GM18507 (cell line): ENCODE results near the gene HNRNPK.
"Not testable (repeated sequence)": the region's sequence is repeated elsewhere in the genome, so short reads cannot be mapped to it uniquely, and the experiment has no call there.

ENCODE experiments used
- DNase-seq: peaks from one replicate; pipeline ENCODE4 v3.0.0; 2011; ENCODE audit warnings: low read depth; ENCODE audit not compliant: insufficient read length; ENCODE audit errors: extremely low spot score
- FAIRE-seq: peaks from 2 replicates; lab custom pipeline; 2011; peaks lifted over from hg19 to GRCh38; lab: Jason Lieb, UNC

HNRNPK gene

DNA sequence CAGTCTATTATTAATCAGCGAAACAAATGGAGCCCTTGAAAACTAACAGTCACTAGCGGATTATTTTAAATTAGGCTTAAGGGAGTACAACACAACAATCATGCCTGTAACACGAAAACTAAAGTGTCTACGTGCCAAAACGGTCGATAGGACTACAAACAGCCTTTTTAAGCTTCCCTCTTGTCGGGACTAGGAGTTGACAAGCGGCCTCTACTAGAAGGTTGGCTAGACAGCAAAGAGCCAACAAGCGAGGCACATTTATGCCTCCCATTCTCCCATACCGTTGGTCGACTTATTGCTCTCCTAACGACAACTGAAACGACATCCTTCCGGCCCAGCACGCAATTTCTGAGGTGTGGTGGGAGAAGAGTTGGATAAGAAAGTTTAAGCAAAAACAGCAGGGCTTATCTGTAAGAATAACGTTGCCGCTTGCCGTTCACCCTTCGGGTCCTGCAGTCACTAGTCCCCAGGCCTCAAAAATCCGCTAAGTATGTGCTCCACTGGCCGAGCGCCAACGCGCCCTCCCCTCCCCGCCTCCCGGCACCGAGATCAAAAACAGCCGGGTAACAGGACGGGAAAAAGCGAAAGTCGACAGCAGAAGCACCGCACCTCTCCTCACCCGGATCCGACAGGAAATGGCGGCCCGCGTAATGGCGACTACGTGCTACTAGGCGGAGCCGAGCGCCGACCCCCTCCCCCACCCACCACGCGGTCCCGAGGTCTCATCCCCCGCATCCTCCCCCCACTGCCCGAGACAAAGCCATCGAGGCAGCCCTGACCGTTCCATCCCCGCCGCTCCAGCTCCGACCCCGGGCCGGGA lies 813 bp downstream of the HNRNPK start:
- peak; percentile 37 for DNase-seq
- peak; percentile 64 for FAIRE-seq

DNA sequence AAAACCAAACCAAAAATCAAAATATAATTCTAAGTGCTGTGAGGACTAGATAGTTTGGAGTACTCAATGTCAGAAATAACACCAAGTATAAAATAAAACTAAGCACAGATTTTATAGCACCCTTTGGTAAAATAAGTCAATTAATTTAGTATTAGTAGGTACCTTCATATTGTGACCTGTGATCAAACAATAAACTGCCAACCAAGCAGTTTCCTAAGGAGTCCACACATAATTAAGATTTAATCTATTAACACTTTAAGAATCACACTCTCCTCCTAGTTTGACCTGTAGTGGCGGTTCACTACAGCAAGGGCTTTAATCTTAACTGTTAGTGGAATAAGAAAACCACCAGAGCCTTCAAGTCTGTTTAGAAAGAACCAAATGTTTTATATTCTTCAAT lies 2.8 kb downstream of the HNRNPK start:
- FAIRE-seq = no peak

DNA sequence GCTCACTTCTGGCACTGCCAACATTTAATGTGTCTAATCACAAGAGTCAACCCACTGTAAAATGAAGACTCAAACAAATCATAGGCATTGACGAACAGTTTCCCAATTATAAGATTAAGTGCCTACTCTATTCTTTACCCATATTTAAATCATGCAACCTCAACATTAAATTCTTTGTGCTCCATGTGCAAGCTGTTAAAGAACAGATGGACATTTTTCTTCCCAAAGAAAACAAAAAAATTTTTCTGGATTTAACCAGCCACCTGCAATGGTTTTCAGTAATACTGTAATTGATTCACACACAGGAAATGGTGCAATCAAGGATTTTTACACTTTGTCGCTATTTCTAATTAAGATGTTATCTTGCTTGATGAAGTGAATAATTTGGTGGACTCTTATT lies 3.6 kb downstream of the HNRNPK start:
- DNase-seq (no peak), FAIRE-seq (no peak)

More for the DNA sequence above, 2.8 kb downstream of the HNRNPK start:
- no peak for DNase-seq

DNA sequence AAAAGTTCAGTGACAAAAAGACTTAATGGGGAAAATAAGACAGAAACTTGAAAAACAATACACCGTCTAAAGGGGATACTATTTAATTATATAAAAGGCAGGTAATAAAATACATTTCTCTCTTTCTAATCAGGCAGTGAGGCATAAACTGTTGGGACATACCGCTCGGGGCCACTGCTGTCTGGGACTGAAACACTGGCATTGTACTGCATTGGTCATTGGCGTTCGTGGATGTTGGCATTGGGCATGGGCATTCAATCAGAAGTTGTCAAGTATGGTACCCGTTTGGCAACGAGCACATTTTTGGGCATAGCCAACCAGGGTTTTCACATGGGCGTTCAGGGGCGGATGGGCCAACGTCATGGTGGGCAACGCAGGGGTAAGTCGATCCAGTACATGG lies 4.7 kb downstream of the HNRNPK start:
- DNase-seq = no peak
- no peak for FAIRE-seq

DNA sequence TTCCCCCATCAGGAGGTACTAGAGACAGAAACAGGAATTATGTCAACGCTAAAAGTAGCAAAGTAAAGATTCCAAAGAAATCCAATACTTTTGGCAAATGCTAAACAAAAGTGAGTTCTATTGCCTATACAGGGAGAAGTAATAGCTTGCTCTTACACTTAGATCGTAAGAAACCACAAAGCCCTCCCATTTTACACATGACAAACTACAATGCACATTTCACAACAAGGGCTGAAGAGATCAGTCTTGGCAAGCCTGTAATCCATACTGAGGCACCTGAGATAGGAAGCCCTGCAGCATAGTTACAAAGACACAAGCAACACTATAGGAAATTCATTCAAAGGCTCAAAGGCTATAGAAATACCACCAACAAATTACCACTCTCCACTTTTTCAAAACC lies 7.7 kb downstream of the HNRNPK start:
- FAIRE-seq (no peak), DNase-seq (no peak)

DNA sequence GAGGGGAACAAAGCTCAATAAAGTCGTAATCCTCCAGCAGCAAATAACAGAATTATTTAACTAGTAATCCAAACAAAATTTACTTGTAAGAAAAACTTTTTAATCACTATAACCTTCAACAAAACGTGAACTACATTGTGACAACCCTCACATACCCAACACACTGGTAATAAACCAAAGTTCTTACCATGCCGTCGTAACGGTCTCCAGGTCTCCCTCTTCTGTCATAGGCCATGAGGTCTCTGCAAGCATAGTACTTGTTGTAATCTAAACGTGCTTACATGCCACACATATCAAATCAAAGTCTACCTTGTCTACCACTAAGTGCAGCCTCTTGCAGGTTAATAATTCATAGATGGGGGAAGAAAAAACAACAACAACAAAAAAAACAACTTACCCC lies 8.5 kb downstream of the HNRNPK start:
- no peak for DNase-seq
- no peak for FAIRE-seq

DNA sequence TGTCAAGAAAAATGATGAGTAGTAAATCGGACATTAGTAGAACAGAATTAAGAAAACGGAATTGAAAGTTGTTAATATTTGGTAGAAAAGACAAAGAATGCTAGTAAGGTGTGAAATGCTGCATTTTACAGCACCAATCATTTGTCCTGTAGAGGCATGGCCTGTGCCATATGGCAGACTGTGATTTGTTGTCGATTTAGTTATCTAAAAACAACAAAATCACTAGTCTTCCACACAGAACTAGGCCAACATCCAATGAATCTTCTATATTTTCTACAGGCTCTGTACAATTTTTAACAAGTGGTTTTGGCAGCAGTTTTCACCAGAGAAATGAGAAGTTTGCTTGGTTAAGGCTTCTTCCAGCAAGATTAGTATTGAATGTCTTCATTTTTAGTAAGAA lies 10.4 kb downstream of the HNRNPK start:
- DNase-seq = no peak
- FAIRE-seq = no peak

DNA sequence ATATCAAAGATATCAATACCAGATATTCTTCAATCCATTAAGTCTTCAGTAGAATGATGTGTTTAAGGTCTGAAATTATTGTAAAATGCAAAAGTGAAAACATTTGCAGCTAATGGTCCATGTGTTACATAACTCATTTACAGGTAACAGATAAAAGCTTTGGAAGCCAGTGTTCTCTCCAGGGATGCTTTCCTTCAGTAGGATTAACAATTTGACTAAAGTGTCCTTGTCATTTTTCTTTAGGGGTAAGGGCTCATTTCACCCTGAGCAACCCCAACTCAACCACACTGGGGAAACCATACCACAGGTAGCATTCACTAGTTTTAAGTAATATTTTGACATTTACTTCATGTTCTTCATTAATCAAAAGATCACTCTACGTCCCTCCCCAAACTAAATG lies 12.9 kb downstream of the HNRNPK start:
- DNase-seq (no peak), FAIRE-seq (no peak)

DNA sequence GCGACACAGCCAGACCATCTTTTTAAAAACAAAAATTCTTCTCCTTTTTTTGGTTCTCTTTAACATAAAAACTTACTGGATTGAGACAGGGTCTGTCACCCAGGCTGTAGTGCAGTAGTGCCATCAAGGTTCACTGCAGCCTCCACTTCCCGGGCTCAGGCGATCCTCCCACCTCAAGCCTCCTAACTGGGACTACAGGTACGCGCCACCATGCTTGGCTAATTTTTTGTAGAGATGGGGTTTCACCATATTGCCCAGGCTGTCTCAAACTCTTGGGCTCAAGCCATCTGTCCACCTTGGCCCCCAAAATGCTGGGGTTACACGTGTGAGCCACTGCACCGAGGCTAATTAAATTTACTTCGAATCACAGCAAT lies 13.8 kb downstream of the HNRNPK start:
- DNase-seq (no peak), FAIRE-seq (no peak)

DNA sequence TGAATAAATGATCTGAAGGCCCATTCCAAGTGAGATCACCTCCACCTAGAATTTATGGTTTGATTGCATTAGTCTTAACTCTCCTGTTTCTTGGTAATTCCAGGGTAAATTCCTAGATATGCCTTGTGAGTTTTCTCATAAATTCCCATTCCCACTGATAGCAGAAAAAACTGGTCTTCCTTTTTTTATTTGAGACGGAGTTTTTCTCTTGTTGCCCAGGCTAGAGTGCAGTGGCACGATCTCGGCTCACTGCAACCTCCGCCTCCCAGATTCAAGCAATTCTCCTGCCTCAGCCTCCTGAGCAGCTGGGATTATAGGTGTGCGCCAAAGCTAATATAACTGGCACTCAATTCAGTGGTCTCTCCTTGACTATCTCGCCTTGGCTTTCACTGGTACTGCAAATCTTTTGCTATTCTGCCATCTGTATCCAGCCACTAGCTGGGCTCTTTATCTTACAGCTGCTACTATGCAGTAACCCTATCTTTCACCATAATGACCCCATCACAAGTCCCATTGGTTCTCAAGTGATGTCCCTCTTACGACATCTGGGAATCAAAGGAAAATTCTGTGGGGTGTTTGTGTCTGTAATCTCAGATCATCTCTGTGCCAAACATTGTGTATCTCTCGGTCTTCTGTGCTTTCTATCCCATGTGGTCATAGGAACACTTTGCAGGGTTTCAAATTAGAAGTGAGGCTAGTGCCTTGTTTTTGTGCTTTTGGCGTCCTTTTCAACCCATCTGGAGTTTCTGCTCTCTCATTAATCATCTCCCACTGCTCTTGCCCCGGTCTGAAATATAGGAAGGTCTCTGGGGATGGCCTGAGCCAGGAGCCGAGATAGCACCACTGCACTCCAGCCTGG lies 14.4 kb downstream of the HNRNPK start:
- no peak for FAIRE-seq
- no peak for DNase-seq

DNA sequence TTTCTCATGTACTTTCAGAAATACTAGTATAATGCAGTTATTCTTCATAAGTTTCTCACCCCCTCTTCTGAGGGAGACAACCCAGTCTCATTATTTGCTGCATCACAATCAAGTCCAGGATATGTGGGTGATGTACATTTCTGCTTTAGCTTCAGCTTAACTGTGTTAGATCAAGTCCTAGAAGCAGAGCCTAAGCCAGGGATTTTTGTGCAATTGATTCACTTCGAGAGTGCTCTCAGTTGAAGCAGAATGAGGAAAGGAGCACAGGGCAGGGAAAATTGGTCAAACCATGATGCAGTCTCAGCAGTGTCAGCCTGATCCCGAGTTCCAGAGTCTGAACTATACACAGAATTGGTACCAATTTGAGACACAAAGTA lies 15.1 kb downstream of the HNRNPK start:
- DNase-seq = no peak
- peak; percentile 26 for FAIRE-seq

DNA sequence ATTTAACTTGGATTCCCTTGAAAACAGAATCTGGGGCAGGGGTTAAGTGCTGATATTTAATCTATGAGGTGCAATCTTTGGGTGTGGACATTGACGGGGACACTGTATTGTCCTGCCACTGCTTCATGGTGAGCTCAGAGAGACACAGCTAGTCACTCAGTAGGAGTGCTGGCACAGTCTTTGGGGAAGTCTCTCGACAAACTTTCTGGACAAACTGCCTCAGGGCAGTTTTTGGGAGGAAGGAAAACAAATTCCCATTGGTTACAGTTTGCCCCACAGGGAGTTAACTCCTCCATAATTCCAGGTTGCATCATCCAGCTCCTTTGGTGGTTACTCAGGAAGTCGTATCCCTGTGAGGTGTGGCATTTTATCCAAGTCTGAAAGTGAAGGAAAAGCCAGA lies 17.9 kb downstream of the HNRNPK start:
- FAIRE-seq (no peak), DNase-seq (no peak)

DNA sequence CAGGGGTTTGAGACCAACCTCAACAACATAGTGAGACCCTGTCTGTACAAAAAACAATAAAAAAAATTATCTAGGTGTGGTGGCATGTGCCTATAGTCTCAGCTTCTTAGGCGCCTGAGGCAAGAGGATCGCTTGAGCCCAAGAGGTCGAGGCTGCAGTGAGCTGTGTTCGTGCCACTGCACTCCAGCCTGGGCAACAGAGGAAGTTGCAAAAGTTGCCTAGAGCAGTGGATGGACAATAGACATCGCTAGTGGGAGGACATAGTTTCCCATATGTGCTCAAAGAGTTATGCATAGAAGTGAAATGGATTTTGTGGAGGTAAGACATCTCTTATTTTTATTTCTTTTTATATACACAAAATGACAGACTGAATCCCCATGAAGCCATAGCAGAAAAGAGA lies 19.0 kb downstream of the HNRNPK start:
- DNase-seq (no peak), FAIRE-seq (no peak)

DNA sequence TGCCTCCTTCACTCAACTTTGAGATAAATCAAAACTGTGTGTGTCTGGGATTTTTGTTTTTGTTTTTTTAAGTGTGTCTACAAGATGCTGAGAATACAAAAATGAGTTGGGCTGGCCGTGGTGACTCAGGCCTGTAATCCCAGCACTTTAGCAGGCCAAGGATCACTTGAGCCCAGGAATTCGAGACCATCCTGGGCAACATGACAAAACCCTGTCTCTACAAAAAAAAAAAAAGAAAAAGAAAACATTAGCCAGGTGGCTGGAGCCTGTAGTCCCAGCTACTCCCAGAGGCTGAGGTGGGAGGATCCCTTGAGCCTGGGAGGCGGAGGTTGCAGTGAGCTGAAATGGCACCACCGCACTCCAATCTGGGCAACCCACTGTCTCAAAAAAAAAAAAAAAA lies 21.0 kb downstream of the HNRNPK start:
- no peak for DNase-seq
- no peak for FAIRE-seq

DNA sequence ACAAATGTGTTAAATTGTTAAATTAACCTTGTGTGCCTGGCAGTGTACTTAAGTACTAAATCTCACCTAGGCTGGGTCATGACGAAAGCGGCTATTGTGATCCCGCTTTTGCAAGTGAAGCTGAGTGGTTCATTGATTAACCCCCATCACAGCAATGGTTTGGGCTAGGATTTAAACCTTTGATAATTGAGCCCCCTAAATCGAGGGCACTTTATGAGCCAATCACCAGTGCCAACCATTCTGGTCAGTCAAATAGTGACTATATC lies 22.8 kb downstream of the HNRNPK start:
- no peak for FAIRE-seq
- DNase-seq = no peak

DNA sequence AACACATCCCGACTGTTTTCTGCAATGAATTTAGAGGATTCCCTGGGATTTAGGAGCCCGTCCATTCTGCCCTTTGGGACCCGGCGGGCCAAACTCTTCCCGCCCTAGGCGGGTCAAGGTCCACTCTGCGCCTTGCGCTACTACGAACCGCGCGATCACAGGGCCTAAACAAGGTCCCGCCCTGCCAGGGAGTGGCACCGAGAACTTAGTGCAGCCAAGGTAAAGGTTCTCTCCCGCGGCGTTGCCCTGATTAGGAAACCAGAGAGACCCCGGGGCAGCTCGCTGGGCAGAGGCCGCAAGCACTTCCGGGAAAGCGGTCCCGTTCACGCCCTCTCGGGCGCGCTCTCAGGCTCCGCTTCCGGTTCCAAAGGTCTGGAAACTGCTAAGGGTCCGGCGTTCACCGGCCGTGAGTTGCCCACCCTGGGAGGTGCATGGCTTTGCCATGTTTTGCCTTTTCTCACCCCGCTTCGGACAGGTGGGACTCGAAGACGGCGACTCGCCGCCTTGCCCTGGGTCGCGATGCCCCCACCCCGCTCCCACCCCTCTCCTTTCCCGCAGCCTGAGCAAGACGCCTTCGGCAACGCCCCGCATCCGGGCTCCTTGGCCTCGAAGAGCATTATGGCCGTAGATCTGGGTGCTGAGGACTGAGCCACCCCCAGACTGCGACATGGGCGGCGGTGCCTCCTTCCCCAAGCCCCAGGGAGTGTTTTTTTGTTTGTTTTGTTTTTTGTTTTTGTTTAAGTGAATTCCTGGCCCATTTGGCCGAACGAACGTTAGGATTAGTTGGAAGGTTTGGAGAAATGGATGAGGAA lies 23.4 kb downstream of the HNRNPK start:
- FAIRE-seq (peak; percentile 75), DNase-seq (peak; percentile 56)

DNA sequence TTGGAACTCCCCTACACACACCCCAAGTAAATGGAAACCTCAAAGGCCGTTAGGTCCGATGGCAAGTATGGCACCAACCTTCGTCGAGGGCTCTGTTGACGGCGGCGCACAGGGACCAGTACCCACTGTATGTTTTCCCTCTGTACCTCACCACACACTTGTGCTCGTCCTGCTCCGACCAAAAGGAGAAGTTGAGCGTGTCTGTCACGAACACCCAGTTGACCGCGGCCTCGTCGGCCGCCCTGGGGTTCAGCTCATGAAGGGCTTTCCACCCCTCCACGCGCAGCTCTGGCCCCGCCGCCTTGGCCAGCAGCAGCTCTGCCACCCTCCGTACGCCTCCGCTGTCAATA lies 24.0 kb downstream of the HNRNPK start:
- FAIRE-seq (no peak), DNase-seq (no peak)

DNA sequence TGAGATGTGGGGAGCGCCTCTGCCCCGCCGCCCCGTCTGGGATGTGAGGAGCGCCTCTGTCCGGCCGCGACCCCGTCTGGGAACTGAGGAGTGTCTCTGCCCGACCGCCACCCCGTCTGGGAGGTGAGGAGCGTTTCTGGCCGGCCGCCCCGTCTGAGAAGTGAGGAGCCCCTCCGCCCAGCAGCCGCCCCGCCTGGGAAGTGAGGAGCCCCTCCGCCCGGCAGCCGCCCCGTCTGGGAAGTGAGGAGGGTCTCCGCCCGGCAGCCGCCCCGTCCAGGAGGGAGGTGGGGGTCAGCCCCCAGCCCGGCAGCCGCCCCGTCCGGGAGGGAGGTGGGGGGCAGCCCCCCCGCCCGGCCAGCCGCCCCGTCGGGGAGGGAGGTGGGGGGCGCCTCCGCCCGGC lies 31.9 kb downstream of the HNRNPK start:
- FAIRE-seq, DNase-seq: not testable (repeated sequence)

DNA sequence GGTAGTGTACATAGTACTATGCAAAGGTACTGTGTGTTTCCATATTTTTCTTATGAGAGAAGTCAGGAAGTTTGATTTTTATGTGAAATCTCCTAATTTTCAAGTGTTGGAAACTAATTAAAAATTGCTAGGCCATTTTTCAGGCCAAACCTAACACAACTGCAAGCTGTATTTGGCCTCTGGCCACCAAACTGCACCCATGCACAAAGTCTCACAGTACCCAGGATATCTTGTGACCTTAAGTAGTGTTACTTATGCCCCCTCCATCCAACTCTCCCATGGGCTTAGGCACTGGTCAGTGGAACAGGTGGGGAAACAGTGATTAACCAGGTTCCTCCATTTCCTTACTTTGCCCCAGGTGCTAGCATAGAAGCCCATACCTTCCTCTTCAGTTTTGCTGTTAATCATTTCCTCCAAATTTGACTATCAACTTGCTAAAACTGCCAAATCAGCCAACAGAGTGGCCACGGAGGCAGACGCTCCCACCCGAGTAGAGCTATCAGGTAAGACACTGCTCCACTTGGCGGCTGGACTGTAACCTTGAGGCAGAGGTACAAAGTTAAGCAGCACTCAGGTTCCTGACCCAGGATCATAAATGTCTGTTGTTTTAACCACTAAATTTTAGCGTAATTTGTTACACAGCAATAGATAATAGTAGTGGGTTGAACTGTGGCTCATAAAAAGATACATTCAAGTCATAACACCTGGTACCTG lies 39.3 kb downstream of the HNRNPK start:
- FAIRE-seq (no peak), DNase-seq (no peak)
